Liver (tissue), 9 donors: ENCODE data around the gene XRCC1. TPM values are rescaled to one million over a fixed set of nuclear protein-coding genes. Genes with fewer than 3 reads are reported as not detected.

Source experiments
- DNase-seq: peaks from one replicate; pipeline ENCODE4 v3.0.0-alpha.2; 2017; ENCODE audit warnings: low spot score
- H3K27ac ChIP-seq, 2 donors: one replicate each; pipeline ENCODE4 v1.7.0; 2013; ENCODE audit warnings: inconsistent platforms in 2 of 2, low read length in 2 of 2, control low read depth in 1 of 2, low read depth in 1 of 2, mild to moderate bottlenecking in 1 of 2
- H3K27me3 ChIP-seq, 4 donors: one replicate each; pipeline versions ENCODE4 v1.6.1 to v1.7.0; 2013; ENCODE audit warnings: low read length in 3 of 4, inconsistent platforms in 1 of 4, mild to moderate bottlenecking in 1 of 4, moderate library complexity in 1 of 4; ENCODE audit not compliant: control insufficient read depth in 4 of 4, insufficient read depth in 4 of 4
- H3K36me3 ChIP-seq, 4 donors: one replicate each; pipeline versions ENCODE4 v1.6.1 to v1.7.0; 2013; ENCODE audit warnings: low read length in 3 of 4, mild to moderate bottlenecking in 3 of 4, low read depth in 1 of 4, moderate library complexity in 1 of 4; ENCODE audit not compliant: control insufficient read depth in 4 of 4, insufficient read depth in 3 of 4
- H3K4me1 ChIP-seq, 4 donors: one replicate each; pipeline versions ENCODE4 v1.6.1 to v1.7.0; 2013; ENCODE audit warnings: low read length in 3 of 4, mild to moderate bottlenecking in 3 of 4, moderate library complexity in 1 of 4; ENCODE audit not compliant: control insufficient read depth in 4 of 4, insufficient read depth in 4 of 4
- H3K4me3 ChIP-seq, 3 donors: one replicate each; pipeline versions ENCODE4 v1.6.1 to v1.7.0; 2013; ENCODE audit warnings: low read length in 3 of 3, control low read depth in 1 of 3, low read depth in 1 of 3, mild to moderate bottlenecking in 1 of 3
- H3K9ac ChIP-seq, 2 donors: one replicate each; pipeline ENCODE4 v1.7.0; 2013; ENCODE audit warnings: low read length in 2 of 2, mild to moderate bottlenecking in 2 of 2, moderate library complexity in 2 of 2, control low read depth in 1 of 2, low read depth in 1 of 2
- H3K9me3 ChIP-seq, 4 donors: one replicate each; pipeline versions ENCODE4 v1.6.1 to v1.7.0; 2013; ENCODE audit warnings: low read length in 3 of 4; ENCODE audit not compliant: control insufficient read depth in 4 of 4
- ATF3 ChIP-seq: IDR thresholded peaks from 2 replicates; pipeline ENCODE4 v1.6.1; 2016; ENCODE audit warnings: antibody characterized with exemption
- EGR1 ChIP-seq, 2 donors: IDR thresholded peaks; 2 replicates each; pipeline ENCODE4 v1.6.1; 2016 to 2018; ENCODE audit warnings: antibody characterized with exemption in 2 of 2, low read depth in 2 of 2
- FOXA1 ChIP-seq: IDR thresholded peaks from 2 replicates; pipeline ENCODE4 v1.6.1; 2016; ENCODE audit warnings: antibody characterized with exemption
- FOXA2 ChIP-seq: IDR thresholded peaks from 2 replicates; pipeline ENCODE4 v1.6.1; 2016; ENCODE audit warnings: antibody characterized with exemption
- GABPA ChIP-seq, 2 donors: IDR thresholded peaks in 1 of 2; conservative IDR thresholded peaks in 1 of 2; 2 replicates each; pipeline ENCODE4 v1.6.1; 2016; ENCODE audit warnings: antibody characterized with exemption in 2 of 2, mild to moderate bottlenecking in 1 of 2, moderate library complexity in 1 of 2
- HNF4A ChIP-seq, 2 donors: conservative IDR thresholded peaks; 2 replicates each; pipeline ENCODE4 v1.6.1; 2016; ENCODE audit warnings: antibody characterized with exemption in 2 of 2, mild to moderate bottlenecking in 2 of 2
- HNF4G ChIP-seq: IDR thresholded peaks from 2 replicates; pipeline ENCODE4 v1.6.1; 2016; ENCODE audit warnings: antibody characterized with exemption
- MAX ChIP-seq: IDR thresholded peaks from 2 replicates; pipeline ENCODE4 v1.6.1; 2016; ENCODE audit warnings: antibody characterized with exemption
- NR2F2 ChIP-seq: IDR thresholded peaks from 2 replicates; pipeline ENCODE4 v1.6.1; 2016; ENCODE audit warnings: antibody characterized with exemption
- RAD21 ChIP-seq, 2 donors: IDR thresholded peaks; 2 replicates each; pipeline ENCODE4 v1.6.1; 2016; ENCODE audit warnings: antibody characterized with exemption in 2 of 2, mild to moderate bottlenecking in 2 of 2
- REST ChIP-seq: IDR thresholded peaks from 2 replicates; pipeline ENCODE4 v1.6.1; 2016; ENCODE audit warnings: antibody characterized with exemption, mild to moderate bottlenecking
- RXRA ChIP-seq, 2 donors: IDR thresholded peaks; 2 replicates each; pipeline ENCODE4 v1.6.1; 2017 to 2018; ENCODE audit warnings: antibody characterized with exemption in 2 of 2, mild to moderate bottlenecking in 1 of 2
- SP1 ChIP-seq: IDR thresholded peaks from 2 replicates; pipeline ENCODE4 v1.6.1; 2018; ENCODE audit warnings: antibody characterized with exemption, mild to moderate bottlenecking
- TAF1 ChIP-seq: conservative IDR thresholded peaks from 2 replicates; pipeline ENCODE4 v1.6.1; 2016; ENCODE audit warnings: antibody characterized with exemption, mild to moderate bottlenecking
- YY1 ChIP-seq: IDR thresholded peaks from 2 replicates; pipeline ENCODE4 v1.6.1; 2016; ENCODE audit warnings: antibody characterized with exemption, mild to moderate bottlenecking
- ZBTB33 ChIP-seq: IDR thresholded peaks from 2 replicates; pipeline ENCODE4 v1.6.1; 2016; ENCODE audit warnings: antibody characterized with exemption
- WGBS: extraction: QIAGEN DNeasy Blood & Tissue Kit; methylation state at CpG from one replicate; pipeline ENCODE4 v1.1.7; 2013; 5-methylcytosine and 5-hydroxymethylcytosine counted together
- polyA plus RNA-seq, 2 donors: library from polyadenylated mRNA; stranded (reverse) in 1 of 2; unstranded in 1 of 2; fragments of 200-250 nt in 1 of 2; fragments of >200 nt in 1 of 2; fragmentation: Nextera tagmentation in 1 of 2; extraction: Ambion mirVana in 1 of 2; gene quantifications; one replicate each; pipeline versions ENCODE4 v1.2.1 to v1.2.3, GENCODE V29; 2013 to 2015
- total RNA-seq, 2 donors: library from RNA; depleted of rRNA; stranded (reverse); fragments of >200 nt; gene quantifications; one replicate each; pipeline ENCODE4 v1.2.3, GENCODE V29; 2014
- donor health status: healthy.
- donor health status: healthy.
- donor health status: healthy.
- donor health status: healthy.
- donor health status: healthy.

Gene XRCC1
- total and polyA plus RNA-seq, 4 donors: 3.6 to 9.8 (median 4.9) TPM

GRCh38 chr19:43599635-43600295 lies 24.4 kb upstream of the XRCC1 start:
- H3K27me3 ChIP-seq: no peaks in the 10 kb centered on the region
- no peak overlapping the region for H3K27ac ChIP-seq
- no peak for TF ChIP-seq RAD21 (IDR thresholded peaks at IDR 0.05)
- no peak for TF ChIP-seq FOXA1
- no peak for TF ChIP-seq REST
- TF ChIP-seq GABPA (IDR thresholded peaks at IDR 0.05 in 1 of 2, conservative IDR thresholded peaks at IDR 0.05 in 1 of 2): no peak
- TF ChIP-seq FOXA2: no peak
- TF ChIP-seq YY1: no peak
- no peak for TF ChIP-seq EGR1 (IDR thresholded peaks at IDR 0.05; ENCODE audit: low read depth in 2 of 2)
- TF ChIP-seq MAX: no peak
- no peak for TF ChIP-seq HNF4G
- no peak for TF ChIP-seq RXRA (IDR thresholded peaks at IDR 0.05)
- no peak for TF ChIP-seq ATF3
- H3K9ac ChIP-seq: no peak overlapping the region
- peaks cover 1 to 14% (median 10%) of the 10 kb centered on the region in 4 donors for H3K36me3 ChIP-seq
- peaks cover 2 to 29% (median 24%) of the 10 kb centered on the region in 4 donors for H3K4me1 ChIP-seq
- 91% methylated on average over 4 of the region's 4 CpGs for WGBS
- no peaks in the 10 kb centered on the region for H3K9me3 ChIP-seq
- DNase-seq: no peak
- no peak overlapping the region for H3K4me3 ChIP-seq

- H3K9ac ChIP-seq: no peak overlapping the region
- peaks cover 1 to 14% (median 11%) of the 10 kb centered on the region in 4 donors for H3K36me3 ChIP-seq
- TF ChIP-seq YY1: no peak
- H3K27me3 ChIP-seq: no peaks in the 10 kb centered on the region
- WGBS: 88% methylated on average over 19 of the region's 19 CpGs
- peaks cover 6 to 40% (median 33%) of the 10 kb centered on the region in 4 donors for H3K4me1 ChIP-seq
- H3K9me3 ChIP-seq: no peaks in the 10 kb centered on the region
- H3K4me3 ChIP-seq: no peak overlapping the region
- no peak overlapping the region for H3K27ac ChIP-seq
- DNase-seq: no peak
These were observed 23.3 kb upstream of the XRCC1 start for GRCh38 chr19:43598445-43599240.

- Histone ChIP-seq H3K9ac (no peak overlapping the region), H3K9me3 (no peaks in the 10 kb centered on the region), H3K4me1 (peaks cover 6 to 40% (median 33%) of the 10 kb centered on the region in 4 donors), H3K36me3 (peaks cover 4 to 19% (median 16%) of the 10 kb centered on the region in 4 donors), H3K27me3 (no peaks in the 10 kb centered on the region), H3K27ac (no peak overlapping the region), H3K4me3 (no peak overlapping the region)
- no peak for DNase-seq
- 65% methylated on average over 5 of the region's 5 CpGs for WGBS
- TF ChIP-seq REST (no peak), SP1 (no peak), FOXA1 (no peak), NR2F2 (no peak), TAF1 (no peak), MAX (no peak), ZBTB33 (no peak), FOXA2 (no peak), HNF4A (conservative IDR thresholded peaks at IDR 0.05) (no peak), GABPA (IDR thresholded peaks at IDR 0.05 in 1 of 2, conservative IDR thresholded peaks at IDR 0.05 in 1 of 2) (no peak), YY1 (no peak)
These were observed 22.5 kb upstream of the XRCC1 start for GRCh38 chr19:43597876-43598275.
